ENCODE data around the gene ANXA10. TPM values are rescaled to one million over a fixed set of nuclear protein-coding genes. Genes with fewer than 3 reads are reported as not detected.

ANXA10 gene
- total RNA-seq, 8 experiments from 2014 or later = 0.49 to 6.8 TPM; not detected in 6

DNA sequence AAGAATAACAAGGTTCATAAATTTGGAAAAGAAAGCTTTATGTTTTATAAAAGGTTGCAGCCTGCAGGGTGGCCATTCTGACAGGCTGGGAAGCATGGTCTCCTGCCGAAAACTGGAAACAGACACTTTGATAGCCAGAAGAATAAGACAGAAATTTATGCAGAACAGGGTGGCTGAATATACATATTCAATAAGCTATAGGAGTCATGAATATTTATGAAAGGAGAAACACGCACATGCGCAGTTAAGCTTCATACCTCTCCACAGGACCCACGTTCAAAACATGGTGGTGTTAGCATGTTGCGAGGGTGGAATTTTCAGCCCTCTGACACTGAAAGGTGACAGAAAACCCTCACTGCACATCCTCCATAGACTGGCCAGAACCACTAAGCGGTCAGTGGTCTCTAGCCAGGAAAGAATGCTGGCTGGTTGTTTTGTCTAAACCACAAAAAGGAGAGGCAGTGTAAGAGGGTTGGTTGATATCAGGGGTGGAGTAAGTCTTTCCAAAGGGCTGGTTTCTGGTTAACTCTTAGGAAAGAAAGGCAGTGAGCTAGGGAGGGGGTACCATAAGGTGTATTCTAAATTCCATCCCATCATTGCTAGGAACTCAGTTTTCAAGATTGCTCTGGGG, 58.2 kb downstream of the ANXA10 start:
- in situ Hi-C loops (cut with MboI; ENCODE audit: low pct_unique_long_range_greater_than_20kb in 2 of 9, low sequenced_read_pairs in 9 of 9, unreplicated experiment in 9 of 9) = loop anchor here in 1 of 9 experiments (25.0 kb wide), 1 partner anchor 1988 kb away; no protein-coding TSS in a partner anchor
- H3K4me1 ChIP-seq (replicated peaks in 1 of 2) = peaks cover 0 to 7% of the 10 kb centered on the region in 2 donors
- peak in 3 of 8 experiments; percentile 21 to 59 (median 39) for ATAC-seq (replicated peaks in 6 of 8)
- H3K27ac ChIP-seq = no peak overlapping the region
- 20 to 100% (median 83%) methylated on average over 1 to 6 of the region's 6 CpGs; no CpG with 5 or more reads in 3 of the 10 experiments for WGBS, 10 experiments
- H3K4me3 ChIP-seq = no peak overlapping the region

DNA sequence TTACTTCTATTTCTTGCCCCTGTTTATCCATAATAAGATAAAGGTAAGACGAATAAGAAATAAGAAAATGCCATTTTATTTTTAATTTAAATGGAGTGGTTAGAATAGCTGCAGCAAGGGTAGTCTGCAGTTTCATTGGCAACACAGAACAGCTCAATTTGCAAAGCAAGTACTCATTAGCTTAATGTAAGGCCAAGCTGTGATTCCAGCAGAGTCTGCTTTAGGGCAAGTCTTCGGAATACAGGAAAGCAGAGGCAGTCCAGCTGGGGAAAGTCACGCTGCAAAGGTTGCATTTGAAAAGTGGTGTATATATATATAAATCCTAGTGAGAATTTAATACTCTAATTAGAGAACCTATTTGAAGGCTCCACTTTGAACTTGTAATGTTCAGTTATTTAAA, 59.0 kb downstream of the ANXA10 start:
- in situ Hi-C loops (cut with MboI; ENCODE audit: low pct_unique_long_range_greater_than_20kb in 2 of 9, low sequenced_read_pairs in 9 of 9, unreplicated experiment in 9 of 9) = loop anchor here in 1 of 9 experiments (25.0 kb wide), 1 partner anchor 1989 kb away; no protein-coding TSS in a partner anchor
- H3K4me1 ChIP-seq (replicated peaks in 1 of 2) = peaks cover 0 to 7% of the 10 kb centered on the region in 2 donors
- WGBS, 10 experiments = 7 to 71% (median 45%) methylated on average over 1 to 3 of the region's 3 CpGs
- H3K4me3 ChIP-seq = no peak overlapping the region
- no peak overlapping the region for H3K27ac ChIP-seq
- ATAC-seq (replicated peaks in 6 of 8) = peak in 4 of 8 experiments; percentile 63 to 88 (median 67)

DNA sequence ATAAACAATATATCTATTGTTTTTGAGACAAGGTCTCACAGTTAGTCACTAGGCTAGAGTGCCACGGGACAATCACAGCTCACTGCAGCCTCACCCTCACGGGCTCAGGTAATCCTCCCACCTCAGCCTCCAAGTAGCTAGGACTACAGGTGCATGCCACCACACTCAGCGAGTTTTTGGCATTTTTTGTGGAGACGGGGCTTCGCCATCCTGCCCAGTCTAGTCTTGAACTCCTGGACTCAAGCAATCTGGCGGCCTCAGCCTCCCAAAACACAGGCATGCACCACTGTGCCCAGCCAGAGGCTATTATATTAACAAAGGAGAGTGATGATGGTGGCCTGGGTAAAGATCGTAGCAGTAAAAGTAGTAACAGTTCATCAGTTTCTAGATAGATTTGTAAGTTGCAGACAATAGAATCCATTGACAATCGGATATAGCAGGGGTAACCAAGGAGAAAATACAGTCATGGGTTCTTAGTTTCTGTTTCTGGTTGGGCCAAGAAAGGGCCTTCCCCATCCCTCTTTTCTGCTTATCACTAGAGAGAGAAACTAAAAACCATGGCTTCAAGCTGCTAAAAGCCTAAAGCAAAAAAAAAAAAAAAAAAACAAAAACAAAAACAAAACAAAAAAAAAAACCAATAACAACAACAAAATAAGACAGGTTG, 60.6 kb downstream of the ANXA10 start:
- WGBS, 10 experiments = 39 to 100% (median 90%) methylated on average over 1 to 8 of the region's 8 CpGs
- Histone ChIP-seq H3K27ac (no peak overlapping the region), H3K4me3 (no peak overlapping the region), H3K4me1 (replicated peaks in 1 of 2) (peaks cover 0 to 7% of the 10 kb centered on the region in 2 donors)
- in situ Hi-C loops (cut with MboI; ENCODE audit: low pct_unique_long_range_greater_than_20kb in 2 of 9, low sequenced_read_pairs in 9 of 9, unreplicated experiment in 9 of 9) = loop anchor here in 1 of 9 experiments (25.0 kb wide), 1 partner anchor 1991 kb away; no protein-coding TSS in a partner anchor
- ATAC-seq (replicated peaks in 6 of 8) = no peak

DNA sequence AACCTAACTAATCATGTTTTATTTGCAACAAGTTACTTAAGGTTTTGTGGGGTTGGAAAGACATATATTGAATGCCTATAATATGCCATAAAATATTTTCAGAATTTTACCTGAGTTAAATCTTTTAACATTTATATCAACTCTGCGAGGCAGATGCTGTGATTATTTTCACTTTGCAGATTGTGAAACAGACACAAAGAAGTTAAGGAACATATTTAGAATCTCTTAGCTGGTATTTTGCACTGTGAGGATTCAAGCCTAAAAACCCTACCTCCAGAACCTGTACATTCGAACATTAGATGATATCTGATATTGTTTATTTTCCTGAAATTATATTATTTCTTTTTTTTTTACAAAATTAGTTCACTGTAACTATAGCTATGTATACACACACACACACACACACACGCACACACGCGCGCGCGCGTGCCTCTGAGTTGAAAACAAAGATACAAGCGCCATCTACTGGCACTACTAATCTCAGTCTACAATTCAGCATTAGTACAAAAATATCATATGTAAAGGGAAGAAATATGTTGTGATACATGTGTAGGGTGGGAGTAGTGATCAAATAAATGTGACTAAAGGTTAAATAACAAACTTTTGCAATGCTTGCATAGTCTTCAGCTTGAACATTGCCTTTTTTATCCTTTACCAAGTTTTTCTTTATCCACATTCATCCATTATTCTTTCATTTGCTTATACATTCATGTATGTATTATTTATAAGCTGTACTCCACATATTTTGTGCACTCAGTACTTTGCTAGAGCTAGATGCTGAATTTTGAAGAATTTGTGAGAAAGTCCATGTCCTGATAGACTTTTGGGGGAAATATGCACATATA, 61.5 kb downstream of the ANXA10 start:
- peak; percentile 50 to 82 (median 74) for ATAC-seq (replicated peaks in 6 of 8)
- no peak overlapping the region for H3K4me3 ChIP-seq

DNA sequence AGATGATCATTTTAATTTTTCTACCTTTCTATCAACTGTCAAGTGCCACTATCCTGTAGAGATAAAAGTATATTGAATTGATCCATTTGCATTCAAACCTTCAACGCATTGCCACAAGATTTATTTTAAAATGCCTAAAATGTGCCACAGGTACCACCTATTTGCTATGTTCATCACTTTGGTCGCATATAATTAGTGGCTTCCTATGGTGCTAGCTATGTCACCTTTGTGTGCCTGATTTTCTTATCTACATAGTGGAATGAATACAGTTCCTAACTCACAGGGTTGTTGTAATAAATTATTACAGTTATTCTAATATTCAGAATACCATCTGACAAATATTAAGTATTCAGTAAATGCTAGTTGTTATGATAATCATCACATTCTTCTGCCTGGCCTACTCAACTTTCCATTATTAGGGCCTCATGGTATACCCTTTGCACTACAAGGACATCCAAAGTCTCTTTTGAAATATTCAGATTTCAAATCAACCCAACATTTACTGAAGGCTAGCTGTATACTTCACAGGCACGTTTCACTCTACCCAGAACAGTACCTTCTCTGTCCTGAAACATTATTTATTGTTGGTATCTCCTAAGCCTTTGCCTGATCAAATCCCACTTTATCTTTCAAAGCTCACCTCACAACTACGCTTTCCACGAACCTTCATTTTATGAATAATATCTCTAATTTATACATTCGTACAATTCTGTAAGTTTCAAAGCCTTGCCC, 62.4 kb downstream of the ANXA10 start:
- WGBS, 10 experiments = 40 to 90% (median 75%) methylated on average over 2 to 6 of the region's 6 CpGs; no CpG with 5 or more reads in 1 of the 10 experiments
- Histone ChIP-seq H3K4me1 (replicated peaks in 1 of 2) (peaks cover 0 to 7% of the 10 kb centered on the region in 2 donors), H3K4me3 (no peak overlapping the region), H3K27ac (no peak overlapping the region)
- in situ Hi-C loops (cut with MboI; ENCODE audit: low pct_unique_long_range_greater_than_20kb in 2 of 9, low sequenced_read_pairs in 9 of 9, unreplicated experiment in 9 of 9) = loop anchor here in 1 of 9 experiments (25.0 kb wide), 1 partner anchor 1992 kb away; no protein-coding TSS in a partner anchor
- ATAC-seq (replicated peaks in 6 of 8) = no peak

More for the DNA sequence above, 61.5 kb downstream of the ANXA10 start:
- H3K27ac ChIP-seq = no peak overlapping the region
- 0 to 27% (median 7%) methylated on average over 2 to 10 of the region's 10 CpGs; no CpG with 5 or more reads in 1 of the 10 experiments for WGBS, 10 experiments
- in situ Hi-C loops (cut with MboI; ENCODE audit: low pct_unique_long_range_greater_than_20kb in 2 of 9, low sequenced_read_pairs in 9 of 9, unreplicated experiment in 9 of 9) = loop anchor here in 1 of 9 experiments (25.0 kb wide), 1 partner anchor 1992 kb away; no protein-coding TSS in a partner anchor
- peaks cover 0 to 7% of the 10 kb centered on the region in 2 donors for H3K4me1 ChIP-seq (replicated peaks in 1 of 2)

DNA sequence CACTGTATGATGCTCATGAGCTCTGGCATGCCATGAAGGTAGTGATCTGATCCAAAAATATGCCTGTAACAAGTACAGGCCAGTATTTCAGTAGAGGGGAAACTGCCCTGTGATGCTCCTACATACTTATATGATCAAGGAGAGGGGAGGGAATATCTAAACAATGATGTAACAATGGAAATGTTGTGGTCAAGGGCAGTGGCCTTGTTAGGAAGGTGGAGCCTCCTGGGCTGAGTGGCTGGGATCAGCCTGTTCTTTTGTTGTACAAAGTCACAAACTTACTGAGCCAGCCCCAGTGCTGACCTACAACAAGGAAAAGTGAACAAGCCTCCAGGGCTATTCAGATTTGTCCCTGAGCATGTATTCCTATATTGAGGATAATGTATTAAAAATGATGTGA, 70.3 kb downstream of the ANXA10 start:
- in situ Hi-C loops (cut with MboI; ENCODE audit: low pct_unique_long_range_greater_than_20kb in 2 of 9, low sequenced_read_pairs in 9 of 9, unreplicated experiment in 9 of 9) = loop anchor here in 1 of 9 experiments (25.0 kb wide), 1 partner anchor 2000 kb away; no protein-coding TSS in a partner anchor
- Histone ChIP-seq H3K4me3 (no peak overlapping the region), H3K27ac (no peak overlapping the region), H3K4me1 (replicated peaks in 1 of 2) (no peaks in the 10 kb centered on the region)
- ATAC-seq (replicated peaks in 6 of 8) = peak in 3 of 8 experiments; percentile 73 to 95 (median 91)

DNA sequence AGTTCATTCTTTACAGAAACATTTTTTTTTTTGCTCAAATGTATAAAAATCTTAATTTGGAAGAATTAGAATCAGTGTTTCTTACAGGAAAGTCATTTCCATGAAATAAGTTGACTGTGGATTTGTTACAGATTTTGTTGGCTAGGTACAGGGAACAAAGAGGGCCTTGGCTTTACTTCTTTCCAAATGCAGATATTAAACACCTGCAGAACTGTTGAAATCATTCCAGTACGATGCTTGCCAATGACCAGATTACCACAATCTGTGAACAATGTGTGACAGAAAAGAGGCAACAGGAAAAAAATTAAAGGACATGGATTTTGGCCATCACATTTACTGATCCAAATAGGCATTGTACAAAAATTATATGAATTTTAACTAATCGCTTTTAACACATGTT, 70.8 kb downstream of the ANXA10 start:
- in situ Hi-C loops (cut with MboI; ENCODE audit: low pct_unique_long_range_greater_than_20kb in 2 of 9, low sequenced_read_pairs in 9 of 9, unreplicated experiment in 9 of 9) = loop anchor here in 1 of 9 experiments (25.0 kb wide), 1 partner anchor 2001 kb away; no protein-coding TSS in a partner anchor
- Histone ChIP-seq H3K4me3 (no peak overlapping the region), H3K4me1 (replicated peaks in 1 of 2) (no peaks in the 10 kb centered on the region), H3K27ac (no peak overlapping the region)
- ATAC-seq (replicated peaks in 6 of 8) = no peak
- WGBS, 10 experiments = 47 to 100% (median 85%) methylated on average over 2 of the region's 2 CpGs; no CpG with 5 or more reads in 1 of the 10 experiments

DNA sequence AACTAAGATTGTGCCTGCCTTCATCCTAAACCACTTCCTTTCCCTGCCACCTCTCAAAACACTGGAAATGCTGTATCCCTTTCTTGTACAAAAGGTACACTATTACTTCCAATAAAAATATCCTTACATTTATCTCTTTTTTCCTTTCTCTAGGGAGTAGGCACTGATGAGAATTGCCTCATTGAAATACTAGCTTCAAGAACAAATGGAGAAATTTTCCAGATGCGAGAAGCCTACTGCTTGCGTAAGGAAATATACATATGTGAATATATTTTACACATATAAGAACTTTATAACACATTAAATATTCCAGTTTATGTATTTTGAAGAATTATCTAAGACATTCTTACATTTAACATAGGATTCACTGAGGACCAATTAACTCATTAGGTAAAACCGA, 71.7 kb downstream of the ANXA10 start:
- peak in 3 of 8 experiments; percentile 33 to 75 (median 55) for ATAC-seq (replicated peaks in 6 of 8)
- in situ Hi-C loops (cut with MboI; ENCODE audit: low pct_unique_long_range_greater_than_20kb in 2 of 9, low sequenced_read_pairs in 9 of 9, unreplicated experiment in 9 of 9) = loop anchor here in 1 of 9 experiments (25.0 kb wide), 1 partner anchor 2002 kb away; no protein-coding TSS in a partner anchor
- Histone ChIP-seq H3K4me3 (no peak overlapping the region), H3K4me1 (replicated peaks in 1 of 2) (no peaks in the 10 kb centered on the region), H3K27ac (no peak overlapping the region)
- WGBS, 10 experiments = 0 to 90% (median 43%) methylated on average over 1 to 3 of the region's 3 CpGs

DNA sequence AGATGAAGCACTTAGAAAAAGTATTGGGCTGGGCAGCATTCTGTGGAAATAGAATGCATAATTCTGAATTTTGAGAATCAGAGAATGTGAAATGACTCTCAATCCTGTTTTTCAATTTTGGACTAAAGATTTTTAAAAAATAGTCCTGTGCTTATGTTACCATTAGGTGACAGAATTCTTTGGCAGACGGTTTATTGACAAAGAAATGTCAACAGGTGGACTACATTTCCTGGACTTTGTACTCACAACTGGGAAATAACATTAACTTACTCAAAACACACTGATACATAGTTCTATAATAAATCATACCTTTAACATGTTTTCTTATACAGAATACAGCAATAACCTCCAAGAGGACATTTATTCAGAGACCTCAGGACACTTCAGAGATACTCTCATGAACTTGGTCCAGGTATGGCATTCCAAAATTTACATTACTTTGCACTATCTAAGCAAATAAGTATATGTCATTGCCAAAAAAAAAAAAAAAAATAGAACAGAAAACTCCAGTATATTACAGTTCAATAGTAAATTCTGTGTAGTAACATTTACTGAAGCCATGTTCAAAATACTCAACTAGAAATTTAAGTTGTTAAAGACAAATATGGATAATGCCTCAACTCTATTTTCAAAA, 72.7 kb downstream of the ANXA10 start:
- Histone ChIP-seq H3K4me3 (no peak overlapping the region), H3K4me1 (replicated peaks in 1 of 2) (no peaks in the 10 kb centered on the region), H3K27ac (no peak overlapping the region)
- in situ Hi-C loops (cut with MboI; ENCODE audit: low pct_unique_long_range_greater_than_20kb in 2 of 9, low sequenced_read_pairs in 9 of 9, unreplicated experiment in 9 of 9) = loop anchor here in 1 of 9 experiments (25.0 kb wide), 1 partner anchor 2003 kb away; no protein-coding TSS in a partner anchor
- WGBS, 10 experiments = 0 to 100% (median 78%) methylated on average over 1 of the region's 1 CpG
- ATAC-seq (replicated peaks in 6 of 8) = no peak

DNA sequence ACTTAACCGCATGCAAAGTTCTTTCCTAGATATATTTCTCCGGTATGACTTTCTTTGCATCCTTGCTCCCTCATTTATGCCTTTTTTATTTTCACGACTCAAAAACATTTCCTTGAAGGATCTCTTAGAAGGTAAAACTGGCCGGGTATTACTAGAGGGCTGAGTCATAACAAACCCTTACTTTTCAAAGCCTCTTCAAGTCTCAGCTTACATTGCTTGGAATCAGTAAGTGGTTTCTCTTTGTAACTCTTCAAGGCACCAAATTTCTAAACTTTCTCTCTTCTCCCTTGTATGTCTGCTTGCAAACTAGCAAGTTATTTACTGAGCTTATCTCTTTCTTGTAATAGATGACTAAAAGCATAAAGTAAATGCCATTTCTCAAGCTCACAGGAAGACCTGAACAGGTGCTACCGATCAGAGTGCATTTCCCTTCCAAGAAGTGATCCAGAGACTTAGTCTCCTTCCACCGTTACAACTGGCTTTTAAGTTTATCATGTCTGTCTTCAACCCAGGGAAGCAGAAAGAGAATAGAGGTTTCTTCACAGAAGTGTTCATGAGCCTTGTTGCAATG, 75.5 kb downstream of the ANXA10 start:
- ATAC-seq (replicated peaks in 6 of 8) = no peak
- in situ Hi-C loops (cut with MboI; ENCODE audit: low pct_unique_long_range_greater_than_20kb in 2 of 9, low sequenced_read_pairs in 9 of 9, unreplicated experiment in 9 of 9) = loop anchor here in 1 of 9 experiments (25.0 kb wide), 1 partner anchor 2005 kb away; no protein-coding TSS in a partner anchor
- Histone ChIP-seq H3K4me3 (no peak overlapping the region), H3K27ac (no peak overlapping the region), H3K4me1 (replicated peaks in 1 of 2) (peaks cover 0 to 8% of the 10 kb centered on the region in 2 donors)
- 64 to 88% (median 73%) methylated on average over 4 to 6 of the region's 6 CpGs for WGBS, 10 experiments

DNA sequence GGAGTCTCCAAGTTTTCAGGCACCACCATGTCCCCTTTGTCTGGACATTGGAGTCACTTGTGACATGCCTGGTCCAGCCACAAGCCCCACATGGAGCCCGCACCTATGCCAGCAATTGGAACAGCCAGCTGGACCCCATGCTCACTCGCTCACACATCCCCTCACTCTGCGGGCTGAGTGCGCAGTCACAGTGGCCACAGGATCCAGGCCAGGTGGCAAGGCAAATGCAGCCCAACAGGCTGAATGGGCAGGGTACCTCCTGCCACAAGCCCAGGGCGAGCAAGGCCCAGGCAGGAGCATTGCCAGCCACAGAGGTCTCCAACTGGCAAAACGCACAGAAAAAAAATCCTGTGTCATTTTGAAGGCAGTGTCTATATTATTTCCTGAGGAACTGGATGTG, 82.0 kb downstream of the ANXA10 start:
- Histone ChIP-seq H3K4me1 (replicated peaks in 1 of 2) (peaks cover 0 to 8% of the 10 kb centered on the region in 2 donors), H3K27ac (no peak overlapping the region), H3K4me3 (no peak overlapping the region)
- in situ Hi-C loops (cut with MboI; ENCODE audit: low pct_unique_long_range_greater_than_20kb in 2 of 9, low sequenced_read_pairs in 9 of 9, unreplicated experiment in 9 of 9) = loop anchor here in 1 of 9 experiments (25.0 kb wide), 1 partner anchor 2012 kb away; no protein-coding TSS in a partner anchor
- WGBS, 10 experiments = 79 to 100% (median 100%) methylated on average over 1 to 5 of the region's 6 CpGs; no CpG with 5 or more reads in 4 of the 10 experiments
- ATAC-seq (replicated peaks in 6 of 8) = no peak
